GM12801 (cell line): ENCODE results near the gene ELN.

Experiments
- CTCF ChIP-seq: IDR thresholded peaks from one replicate; pipeline ENCODE4 v1.5.1; 2011; ENCODE audit warnings: control low read depth; ENCODE audit not compliant: insufficient read length; ENCODE audit errors: extremely low read depth

ELN gene

GRCh38 chr7:74057216-74057925 lies 29.4 kb downstream of the ELN start:
- no peak for TF ChIP-seq CTCF

GRCh38 chr7:74057987-74058386 lies 30.0 kb downstream of the ELN start:
- no peak for TF ChIP-seq CTCF

- no peak for TF ChIP-seq CTCF
Observed at GRCh38 chr7:74058486-74058885, 30.5 kb downstream of the ELN start.

- no peak for TF ChIP-seq CTCF
Observed at GRCh38 chr7:74059037-74059436, 31.1 kb downstream of the ELN start.

- no peak for TF ChIP-seq CTCF
Observed at GRCh38 chr7:74059681-74060588, 32.0 kb downstream of the ELN start.

GRCh38 chr7:74061840-74062539 lies 34.0 kb downstream of the ELN start:
- TF ChIP-seq CTCF: no peak

- TF ChIP-seq CTCF: no peak
Observed at GRCh38 chr7:74063223-74063641, 35.3 kb downstream of the ELN start.
